ENCODE data around the gene DDX20. TPM values are rescaled to one million over a fixed set of nuclear protein-coding genes. Genes with fewer than 3 reads are reported as not detected.
A peak's percentile ranks its signal among the peaks of the same experiment; 100 is the strongest.

DDX20 gene, protein sequence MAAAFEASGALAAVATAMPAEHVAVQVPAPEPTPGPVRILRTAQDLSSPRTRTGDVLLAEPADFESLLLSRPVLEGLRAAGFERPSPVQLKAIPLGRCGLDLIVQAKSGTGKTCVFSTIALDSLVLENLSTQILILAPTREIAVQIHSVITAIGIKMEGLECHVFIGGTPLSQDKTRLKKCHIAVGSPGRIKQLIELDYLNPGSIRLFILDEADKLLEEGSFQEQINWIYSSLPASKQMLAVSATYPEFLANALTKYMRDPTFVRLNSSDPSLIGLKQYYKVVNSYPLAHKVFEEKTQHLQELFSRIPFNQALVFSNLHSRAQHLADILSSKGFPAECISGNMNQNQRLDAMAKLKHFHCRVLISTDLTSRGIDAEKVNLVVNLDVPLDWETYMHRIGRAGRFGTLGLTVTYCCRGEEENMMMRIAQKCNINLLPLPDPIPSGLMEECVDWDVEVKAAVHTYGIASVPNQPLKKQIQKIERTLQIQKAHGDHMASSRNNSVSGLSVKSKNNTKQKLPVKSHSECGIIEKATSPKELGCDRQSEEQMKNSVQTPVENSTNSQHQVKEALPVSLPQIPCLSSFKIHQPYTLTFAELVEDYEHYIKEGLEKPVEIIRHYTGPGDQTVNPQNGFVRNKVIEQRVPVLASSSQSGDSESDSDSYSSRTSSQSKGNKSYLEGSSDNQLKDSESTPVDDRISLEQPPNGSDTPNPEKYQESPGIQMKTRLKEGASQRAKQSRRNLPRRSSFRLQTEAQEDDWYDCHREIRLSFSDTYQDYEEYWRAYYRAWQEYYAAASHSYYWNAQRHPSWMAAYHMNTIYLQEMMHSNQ
- polyA plus RNA-seq (2013, experiment 1 of 2; ENCODE audit: insufficient read length): 14.1 TPM
- polyA plus RNA-seq (2013, experiment 2 of 2; ENCODE audit: insufficient read length): 11.1 TPM

DNA sequence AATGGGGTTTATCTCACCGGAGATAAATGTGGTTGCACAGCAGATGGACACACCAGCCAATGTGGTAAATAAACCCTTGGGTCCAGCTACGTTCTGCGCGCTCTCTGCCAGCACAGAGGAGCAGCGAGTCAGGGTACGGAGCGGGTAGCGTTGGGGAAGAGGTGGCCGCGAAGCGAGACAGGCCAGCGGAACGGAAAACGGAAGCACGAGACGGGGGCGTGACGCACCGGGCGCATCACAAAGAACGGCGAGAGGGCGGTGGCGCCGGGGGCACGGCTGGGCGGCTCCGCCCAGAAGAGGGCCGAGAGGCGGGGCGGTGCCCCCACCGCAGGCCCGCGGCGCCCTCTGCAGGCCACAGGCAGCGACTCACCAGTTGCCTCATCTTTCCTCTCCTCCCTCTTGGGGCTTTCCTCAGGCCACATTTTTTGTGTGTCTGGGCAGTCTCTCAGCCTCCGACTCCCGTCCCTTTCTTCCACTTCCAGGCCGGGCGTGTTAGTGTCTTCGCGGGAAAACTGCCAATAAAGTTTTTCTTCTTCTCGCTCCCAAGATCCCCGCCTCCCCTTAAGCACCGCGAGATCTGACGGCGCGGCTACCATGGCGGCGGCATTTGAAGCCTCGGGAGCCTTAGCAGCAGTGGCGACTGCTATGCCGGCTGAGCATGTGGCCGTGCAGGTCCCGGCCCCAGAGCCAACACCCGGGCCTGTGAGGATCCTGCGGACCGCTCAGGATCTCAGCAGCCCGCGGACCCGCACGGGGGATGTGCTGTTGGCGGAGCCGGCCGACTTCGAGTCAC lies at the start of gene DDX20:
Gene DDX20 (plus strand): TSS at position 571 of the 793 bp plus-strand sequence. CDS start 24 bp downstream, at position 595.
- DNase-seq: peak; percentile 98

- DNase-seq: no peak
These were observed 48.8 kb upstream of the DDX20 start for GRCh38 chr1:111706921-111707320.

DNA sequence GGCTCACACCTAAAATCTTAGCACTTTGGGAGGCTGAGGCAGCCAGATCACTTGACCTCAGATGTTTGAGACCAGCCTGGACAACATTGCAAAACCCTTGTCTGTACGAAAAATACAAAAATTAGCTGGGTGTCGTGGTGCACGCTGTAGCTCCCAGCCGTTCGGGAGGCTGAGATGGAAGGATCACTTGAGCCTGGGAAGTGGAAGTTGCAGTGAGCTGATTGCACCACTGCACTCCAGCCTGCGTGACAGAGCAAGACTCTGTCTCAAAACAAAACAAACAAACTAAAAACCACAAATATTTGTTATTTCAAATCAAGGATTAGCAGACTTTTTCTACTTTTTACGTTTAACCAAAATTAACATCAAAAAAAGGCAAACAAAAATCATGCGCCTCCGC lies 47.8 kb upstream of the DDX20 start:
- DNase-seq: peak; percentile 38

DNA sequence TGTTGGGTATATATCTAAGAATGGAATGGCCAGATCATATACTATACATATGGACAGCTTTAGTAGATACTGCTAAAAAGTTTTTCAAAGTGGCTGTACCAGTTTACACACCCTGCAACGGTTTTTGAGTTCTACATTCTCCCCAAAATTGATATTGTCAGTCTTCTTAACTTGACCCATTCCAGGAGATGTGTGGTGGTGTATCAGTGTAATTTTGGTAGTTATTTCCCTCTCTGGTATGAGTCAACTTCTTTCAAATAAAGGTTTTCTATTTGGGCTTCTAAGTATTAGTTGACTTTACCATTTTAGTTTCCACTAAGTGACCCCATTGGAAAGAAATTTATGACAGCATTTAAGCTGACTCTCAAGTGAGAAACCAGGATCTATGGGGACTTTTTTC lies 45.7 kb upstream of the DDX20 start:
- no peak for DNase-seq

DNA sequence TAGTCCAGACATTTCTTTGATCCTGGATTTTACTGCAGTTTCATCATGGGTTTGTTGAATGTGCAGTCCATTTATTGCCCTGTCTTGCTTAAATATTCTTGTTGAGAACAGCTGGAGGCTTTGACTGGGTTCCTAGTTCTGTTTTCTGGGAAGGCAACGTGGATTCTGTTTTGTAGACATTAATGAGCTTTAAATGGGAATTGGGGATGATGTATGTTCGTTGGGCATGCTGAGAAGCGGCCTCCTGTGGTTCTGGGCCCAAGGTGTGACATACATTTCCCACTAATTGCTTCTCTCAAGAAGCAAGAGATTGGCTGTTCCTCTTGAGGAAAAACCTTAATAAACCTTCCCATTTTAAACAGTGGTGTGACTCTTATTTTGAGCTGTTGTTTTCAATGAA lies 39.4 kb upstream of the DDX20 start:
- no peak for DNase-seq

DNA sequence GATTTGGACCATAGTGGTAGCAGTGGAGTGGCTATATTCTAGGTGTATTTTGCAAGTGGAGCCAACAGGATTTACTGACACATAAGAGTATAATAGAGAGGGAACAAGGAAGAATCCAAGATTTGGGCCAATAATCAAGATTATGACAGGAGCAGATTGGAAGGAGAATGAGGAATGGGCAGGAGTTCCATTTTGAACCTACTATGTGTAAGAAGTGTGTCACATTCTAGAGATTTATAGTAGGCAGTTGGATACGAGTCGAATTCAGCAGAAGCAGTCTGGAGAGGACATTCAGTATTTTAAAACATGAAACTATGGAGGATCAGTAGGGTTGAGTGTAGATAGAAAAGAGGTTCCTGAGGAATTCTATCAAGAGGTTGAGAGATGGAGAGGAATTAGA lies 38.3 kb upstream of the DDX20 start:
- DNase-seq: no peak

DNA sequence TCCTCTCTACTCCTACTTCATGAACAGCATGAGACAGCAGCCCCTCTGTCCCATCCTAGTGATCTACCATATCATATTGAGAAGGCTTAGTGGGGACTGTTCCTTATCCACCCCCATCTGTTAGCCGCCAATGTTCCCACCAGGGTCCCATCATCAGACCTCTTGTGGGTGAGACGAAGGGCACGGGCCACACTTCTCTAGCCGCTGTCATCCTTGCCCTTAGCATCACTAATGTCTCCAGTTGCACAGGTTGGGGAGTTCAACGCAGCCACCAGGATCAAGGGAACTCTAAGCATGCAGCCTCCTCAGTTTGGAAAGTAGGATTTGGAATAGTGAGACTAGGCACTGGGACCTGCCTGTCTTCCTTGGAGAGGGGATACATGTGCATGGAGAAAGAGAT lies 36.6 kb upstream of the DDX20 start:
- DNase-seq: no peak

DNA sequence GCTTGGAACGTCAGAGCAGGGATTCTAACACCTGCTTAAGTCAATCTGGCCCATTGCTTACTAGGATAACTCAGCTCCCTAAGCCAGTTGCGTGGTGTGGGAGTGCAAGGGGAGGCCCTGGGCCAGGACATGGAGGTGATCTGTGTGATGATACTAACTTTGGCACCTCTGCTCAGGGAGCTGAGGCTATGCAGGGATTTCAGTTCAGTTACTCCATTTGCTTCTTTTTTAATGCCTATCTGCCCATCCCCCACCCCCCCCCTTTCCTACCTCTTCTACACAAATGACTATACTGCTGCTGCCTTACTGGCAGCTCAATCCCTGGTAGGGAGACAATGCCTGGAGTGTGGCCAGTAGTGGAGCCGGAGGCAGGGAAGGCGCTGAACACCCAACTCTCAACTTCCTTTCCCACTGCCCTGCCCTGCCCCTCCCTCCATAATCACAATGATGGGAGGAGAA lies 36.0 kb upstream of the DDX20 start:
- DNase-seq: no peak

- DNase-seq: no peak
These were observed 35.3 kb upstream of the DDX20 start for GRCh38 chr1:111720274-111720976.

GRCh38 chr1:111720977-111721786 lies 34.5 kb upstream of the DDX20 start:
- no peak for DNase-seq

- no peak for DNase-seq
These were observed 32.5 kb upstream of the DDX20 start for GRCh38 chr1:111723091-111723806.

- DNase-seq: no peak
These were observed 31.8 kb upstream of the DDX20 start for GRCh38 chr1:111723871-111724270.

DNA sequence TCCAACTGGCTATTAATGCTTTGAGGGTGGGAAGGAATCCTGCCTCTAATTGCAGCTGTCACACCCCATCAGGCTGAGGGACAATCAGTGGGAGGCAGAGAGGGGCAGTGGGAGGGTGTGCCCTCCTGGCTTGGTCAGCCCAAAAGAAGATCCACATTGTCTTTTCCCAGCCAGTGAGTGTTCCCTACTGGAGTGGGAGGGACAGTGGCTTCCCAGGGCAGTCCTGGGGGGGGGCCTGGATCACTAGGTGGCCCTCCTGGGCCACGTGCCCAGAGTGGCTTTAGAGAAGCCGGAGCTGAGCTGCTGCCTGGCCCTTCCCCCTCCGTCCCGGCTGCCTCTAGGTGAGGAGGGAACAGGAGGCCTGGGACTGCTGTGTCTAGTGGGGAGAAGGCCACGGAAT lies 30.5 kb upstream of the DDX20 start:
- DNase-seq: no peak

DNA sequence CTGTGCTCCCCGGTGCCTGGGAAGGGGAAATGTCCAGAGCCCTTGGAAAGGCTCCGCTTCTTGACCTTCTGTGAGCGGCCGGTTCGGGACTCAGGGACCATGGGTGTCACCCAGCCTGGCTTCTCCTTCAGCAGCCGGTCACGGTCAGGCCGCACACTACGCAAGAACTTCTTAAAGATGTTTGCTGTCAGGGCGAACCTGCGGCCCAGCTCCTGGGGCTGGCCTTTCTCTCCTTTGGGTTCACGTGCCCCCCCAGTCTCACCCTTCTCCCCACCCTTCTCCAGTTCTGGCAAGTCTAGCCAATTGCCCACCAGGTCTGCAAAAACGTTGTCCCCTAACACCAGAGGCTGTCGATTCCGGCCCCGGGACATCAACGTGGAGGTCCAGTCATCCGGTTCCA lies 28.6 kb upstream of the DDX20 start:
- DNase-seq: no peak

DNA sequence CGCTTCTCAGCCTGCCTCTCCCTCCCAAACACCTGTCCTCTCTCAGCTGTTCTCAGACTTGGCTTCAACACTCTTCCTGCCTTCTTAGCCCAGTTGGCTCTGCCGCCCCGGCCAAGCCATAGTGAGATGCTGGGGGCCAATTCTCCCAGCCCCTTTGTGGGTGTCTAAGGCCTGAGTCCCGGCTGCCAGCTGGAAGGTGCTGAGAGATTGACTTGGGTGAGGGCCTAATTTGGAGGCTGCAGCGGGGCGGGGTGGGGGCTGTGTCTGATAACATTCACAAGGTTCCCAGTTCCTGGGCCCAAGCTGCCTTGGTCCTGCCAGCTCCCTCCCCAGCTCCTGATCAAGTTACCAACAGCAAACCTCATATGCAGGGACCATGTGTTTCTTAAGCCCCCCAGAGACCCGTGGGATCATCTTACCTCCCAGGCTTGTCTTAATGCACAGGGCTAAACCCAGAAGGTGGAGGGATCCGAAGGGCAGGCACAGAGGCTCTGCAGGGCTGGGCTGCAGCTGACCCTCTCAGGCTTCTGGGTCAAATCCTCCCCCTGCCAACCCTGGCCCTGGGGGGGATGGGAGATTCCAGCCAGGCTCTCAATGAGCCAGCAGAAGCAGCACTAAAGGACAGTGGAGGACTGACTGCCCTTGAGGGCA lies 26.3 kb upstream of the DDX20 start:
- no peak for DNase-seq

GRCh38 chr1:111729946-111730681 lies 25.6 kb upstream of the DDX20 start:
- no peak for DNase-seq

DNA sequence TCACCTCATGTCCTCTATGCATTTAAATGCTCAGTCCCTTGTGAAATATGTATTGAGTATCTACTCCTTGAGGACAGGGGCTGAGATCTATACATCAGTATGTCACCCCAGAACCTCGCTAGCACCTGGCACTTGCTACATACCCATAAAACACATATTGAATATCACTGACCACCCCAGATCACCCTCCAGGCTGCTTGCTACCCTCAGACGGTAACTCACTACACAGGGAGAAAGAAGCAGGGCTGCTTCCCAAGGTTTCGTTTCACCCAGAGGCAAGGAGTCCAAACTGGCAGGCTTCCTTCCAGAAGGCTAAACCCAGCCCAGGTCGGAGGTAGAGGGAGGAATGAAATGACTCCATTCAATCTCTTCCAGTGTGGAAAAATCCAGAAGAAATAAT lies 25.0 kb upstream of the DDX20 start:
- DNase-seq: no peak

GRCh38 chr1:111731956-111732355 lies 23.7 kb upstream of the DDX20 start:
- no peak for DNase-seq

DNA sequence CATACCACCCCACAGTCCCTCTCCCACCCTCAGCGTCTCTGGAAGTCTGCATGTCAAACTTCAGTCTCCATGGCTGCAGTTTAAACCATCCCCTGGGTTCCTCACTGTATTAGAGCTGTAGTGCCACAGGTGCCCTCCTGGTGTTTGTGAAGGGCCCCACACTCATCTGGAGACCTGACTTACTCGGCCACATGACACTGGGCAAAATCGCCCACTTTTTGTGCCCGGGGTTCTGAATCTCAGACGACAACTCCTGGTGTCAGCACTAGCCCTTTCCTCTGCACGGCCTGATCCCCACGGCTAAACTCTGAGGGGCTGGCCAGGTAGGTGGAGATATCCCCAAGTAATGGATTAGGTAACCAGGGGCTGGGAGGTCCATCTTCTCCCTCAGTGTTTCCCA lies 23.0 kb upstream of the DDX20 start:
- no peak for DNase-seq
